GM19043 (cell line): ENCODE measurements around the gene ALDH1A3.

Experiments used
- ATAC-seq: cut with Tn5 transposase; IDR thresholded peaks from one replicate; pipeline ENCODE4 v1.9.1; 2021; ENCODE audit warnings: low read depth; ENCODE audit not compliant: unreplicated experiment

The ALDH1A3 gene

GRCh38 chr15:100923076-100923475, 43.4 kb downstream of the ALDH1A3 start:
- no peak for ATAC-seq

DNA sequence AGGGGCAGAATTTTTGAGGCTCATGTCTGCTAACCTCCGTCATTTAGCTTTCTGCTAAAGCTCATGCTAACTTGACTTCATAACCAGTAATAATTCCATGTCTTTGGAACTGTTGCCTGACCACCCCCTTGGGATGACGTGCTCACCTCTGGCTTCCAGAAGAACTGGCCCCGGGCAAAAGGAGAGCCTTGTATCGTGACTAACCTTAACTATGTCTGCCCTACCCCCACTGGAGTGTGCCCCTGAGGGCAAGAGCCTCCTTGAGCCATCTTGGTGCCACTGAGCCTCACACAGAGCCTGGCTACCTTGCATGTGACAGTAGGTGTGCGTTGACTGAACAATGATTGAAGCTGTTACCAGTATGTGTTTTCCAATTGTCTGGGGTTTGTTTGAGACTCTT, 44.3 kb downstream of the ALDH1A3 start:
- ATAC-seq, result no peak

GRCh38 chr15:100924436-100924835, 44.8 kb downstream of the ALDH1A3 start:
- ATAC-seq, result no peak

DNA sequence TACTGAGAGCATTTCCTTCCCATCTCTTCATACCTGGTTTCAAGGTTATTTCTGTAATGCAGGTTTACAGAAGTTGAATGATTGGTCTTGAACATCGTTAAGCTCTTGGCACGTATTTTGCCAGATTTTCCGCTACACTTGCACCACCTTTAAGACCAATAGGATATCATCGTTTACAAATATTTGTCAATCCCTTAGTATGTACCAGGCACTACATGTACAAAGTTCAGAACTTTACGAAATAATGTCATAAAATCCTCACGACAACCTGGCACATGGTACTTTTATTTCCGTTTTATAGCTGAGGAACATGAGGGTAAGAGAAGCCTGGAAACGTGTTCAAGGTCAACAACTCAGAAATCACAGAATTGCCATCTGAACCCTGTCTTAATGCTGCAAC, 45.8 kb downstream of the ALDH1A3 start:
- ATAC-seq, result no peak

- ATAC-seq, result no peak
Measured at GRCh38 chr15:100926258-100926657, 46.6 kb downstream of the ALDH1A3 start.

DNA sequence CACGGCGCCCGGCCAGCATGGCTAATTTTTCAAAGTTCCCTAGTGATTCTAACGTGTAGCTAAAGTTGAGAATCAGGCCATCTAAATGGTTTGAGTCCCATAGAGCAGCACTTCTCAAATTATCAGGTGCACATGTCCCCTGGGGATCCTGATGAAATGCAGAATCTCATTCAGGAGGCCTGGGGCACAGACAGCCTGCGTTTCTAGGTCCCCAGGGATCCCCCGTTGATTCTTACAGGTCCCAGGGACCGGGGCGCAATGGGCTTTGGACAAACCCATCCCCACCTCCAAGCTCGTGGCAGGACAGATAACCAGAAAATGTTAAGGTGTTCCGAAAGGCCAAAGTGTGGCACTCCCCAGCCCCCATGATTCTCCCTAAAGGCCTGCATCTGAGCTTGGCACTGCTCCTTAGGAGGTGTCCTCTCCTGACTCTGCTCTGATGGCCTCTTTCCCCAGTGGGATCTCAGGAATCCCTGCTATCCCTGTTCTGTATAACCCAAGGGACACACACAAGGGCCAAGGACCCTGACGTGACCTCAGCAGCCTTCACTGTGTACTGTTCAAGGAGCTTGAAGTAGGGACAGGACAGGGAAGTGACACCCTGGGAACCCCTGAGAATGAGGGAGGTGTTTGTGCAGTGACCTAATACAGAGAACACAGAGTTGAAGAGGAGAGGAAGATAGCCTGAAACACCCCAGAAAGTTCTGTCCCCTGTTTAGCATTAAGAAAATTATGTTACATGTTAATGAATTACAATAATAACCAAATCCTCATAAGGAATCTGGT, 47.5 kb downstream of the ALDH1A3 start:
- ATAC-seq, result peak; percentile 44

GRCh38 chr15:100928632-100929280, 49.1 kb downstream of the ALDH1A3 start:
- ATAC-seq, result no peak

DNA sequence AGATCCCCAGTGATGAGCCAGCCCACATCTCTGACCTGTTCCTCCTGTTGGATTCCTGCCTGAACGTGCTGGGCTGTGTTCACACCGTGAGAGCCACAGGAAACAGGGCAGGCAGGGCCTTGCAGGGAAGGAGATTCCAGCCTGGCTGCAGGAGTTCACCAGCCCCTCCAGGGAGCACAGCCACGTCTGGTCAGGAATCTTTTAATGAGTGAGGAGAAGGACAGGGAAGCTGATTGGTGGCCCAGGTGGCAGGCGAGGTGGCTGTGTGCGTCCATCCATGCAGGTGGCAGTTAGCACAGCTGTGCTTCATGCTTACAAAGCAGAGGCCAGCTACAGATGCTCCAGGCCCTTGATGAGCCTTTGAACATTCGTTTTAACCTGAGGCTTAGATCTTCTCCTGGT, 50.0 kb downstream of the ALDH1A3 start:
- ATAC-seq, result peak; percentile 38

DNA sequence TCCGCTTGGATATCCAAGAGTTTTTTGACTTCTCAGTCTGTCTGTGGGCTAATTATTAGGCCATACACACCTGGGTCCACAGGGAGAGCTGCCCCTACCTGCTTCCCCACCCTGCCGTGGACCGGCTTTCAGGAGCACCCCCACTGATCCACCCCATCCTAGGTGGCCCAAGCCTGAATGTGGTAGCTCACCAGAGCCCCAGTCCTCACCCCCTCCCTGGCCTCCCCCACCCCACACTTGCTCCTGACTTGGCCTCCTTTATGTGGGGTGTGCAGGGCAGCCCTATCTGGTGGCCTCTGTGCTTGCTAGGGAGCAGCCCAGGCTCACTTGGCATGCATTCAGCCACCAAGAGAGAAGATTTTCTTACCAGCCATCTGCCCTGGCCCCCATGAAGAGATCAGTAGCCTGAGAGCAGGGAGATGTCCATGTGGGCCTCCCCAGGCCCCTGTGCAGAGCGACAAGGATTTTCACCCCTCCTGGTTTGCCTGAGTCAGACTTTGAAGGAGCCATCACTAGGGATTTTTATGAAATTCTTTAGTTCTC, 50.7 kb downstream of the ALDH1A3 start:
- ATAC-seq, result no peak

DNA sequence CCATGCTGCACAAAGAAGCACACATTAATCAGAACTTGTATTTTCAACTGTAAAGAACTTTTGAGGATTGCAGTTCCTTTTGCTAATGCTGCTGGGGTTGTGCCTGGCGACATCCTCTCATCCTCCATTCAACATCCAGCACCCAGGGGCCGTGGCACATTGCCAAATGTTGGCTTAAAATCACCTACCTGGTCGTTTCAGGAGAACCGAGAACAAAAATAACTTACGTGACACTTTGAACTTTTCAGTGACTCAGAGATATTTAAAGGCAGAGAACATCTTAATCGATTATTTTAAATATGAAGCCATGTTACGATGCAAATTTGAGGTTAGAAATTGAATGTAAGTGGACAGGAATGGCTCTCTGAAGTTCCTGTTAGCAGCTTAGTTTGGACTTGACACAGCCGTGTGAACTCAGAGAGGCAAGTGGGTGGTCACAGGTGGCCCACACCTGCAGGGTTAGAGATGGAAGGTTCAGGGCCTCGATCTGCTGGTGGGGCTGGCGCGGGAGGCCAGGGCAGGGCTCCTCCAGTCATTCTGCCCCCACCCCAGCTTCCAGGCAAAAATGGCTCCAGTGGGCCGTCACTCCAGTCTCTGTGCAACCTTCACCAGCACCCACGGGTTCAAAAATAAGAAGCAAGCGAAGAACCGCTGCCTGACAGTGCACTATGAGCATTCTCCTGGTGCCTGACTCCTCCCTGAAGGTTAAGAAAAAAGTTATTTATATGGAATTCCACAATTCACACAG, 51.7 kb downstream of the ALDH1A3 start:
- peak; percentile 40 for ATAC-seq

DNA sequence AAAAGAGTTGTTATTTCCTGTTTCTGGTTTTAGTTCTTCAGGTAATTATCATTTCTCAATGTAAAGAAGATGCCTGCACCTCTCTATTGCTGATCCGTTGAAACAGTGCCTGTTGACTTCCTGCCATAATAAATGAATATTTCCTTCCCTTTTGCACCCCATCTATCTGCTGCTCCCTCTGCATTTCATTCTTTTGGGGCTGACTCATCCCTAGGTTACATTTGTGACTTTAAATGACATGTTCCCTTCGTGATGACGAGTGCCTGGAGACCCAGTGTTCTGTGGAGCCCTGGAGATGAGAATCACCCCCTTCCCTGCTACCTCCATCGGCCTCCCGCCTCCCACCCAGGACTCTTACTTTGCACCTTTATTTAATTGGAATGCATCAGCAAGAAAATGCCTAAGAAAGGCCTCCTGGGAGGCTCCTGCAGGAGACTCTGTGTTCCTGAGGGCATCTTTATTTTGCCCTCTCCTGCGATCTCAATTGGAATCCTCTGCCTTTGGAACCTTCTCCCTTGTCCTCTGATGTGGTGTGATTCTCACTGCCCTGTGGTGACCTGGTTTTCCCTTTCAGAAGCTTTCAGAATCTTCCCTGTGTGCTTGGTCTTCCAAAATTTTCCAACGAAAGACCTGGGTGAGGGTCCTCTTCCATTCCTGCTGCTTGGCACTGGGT, 53.2 kb downstream of the ALDH1A3 start:
- no peak for ATAC-seq

- ATAC-seq, result no peak
Measured at GRCh38 chr15:100934166-100934565, 54.5 kb downstream of the ALDH1A3 start.

DNA sequence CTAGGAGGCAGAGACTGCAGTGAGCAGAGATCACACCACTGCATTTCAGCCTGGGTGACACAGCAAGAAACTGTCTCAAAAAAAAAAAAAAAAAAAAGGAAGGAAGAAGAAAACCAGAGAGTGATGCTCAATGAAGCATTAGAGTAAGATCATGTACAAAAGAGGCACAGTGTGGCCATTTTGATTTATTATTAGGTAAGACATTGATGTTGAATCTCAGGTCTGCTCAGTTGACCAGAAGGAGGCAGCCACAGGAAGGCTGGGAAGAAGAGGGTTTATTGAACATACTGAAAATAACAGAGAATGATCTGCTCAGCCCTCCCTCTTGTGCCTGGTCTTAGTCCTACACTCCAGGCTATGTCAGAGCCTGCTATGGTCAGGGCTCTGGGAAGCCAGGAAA, 55.1 kb downstream of the ALDH1A3 start:
- peak; percentile 23 for ATAC-seq

- no peak for ATAC-seq
Measured at GRCh38 chr15:100937171-100937570, 57.5 kb downstream of the ALDH1A3 start.

GRCh38 chr15:100939791-100940190, 60.2 kb downstream of the ALDH1A3 start:
- ATAC-seq, result no peak

- peak; percentile 83 for ATAC-seq
Measured at GRCh38 chr15:100940767-100941379, 61.2 kb downstream of the ALDH1A3 start.

DNA sequence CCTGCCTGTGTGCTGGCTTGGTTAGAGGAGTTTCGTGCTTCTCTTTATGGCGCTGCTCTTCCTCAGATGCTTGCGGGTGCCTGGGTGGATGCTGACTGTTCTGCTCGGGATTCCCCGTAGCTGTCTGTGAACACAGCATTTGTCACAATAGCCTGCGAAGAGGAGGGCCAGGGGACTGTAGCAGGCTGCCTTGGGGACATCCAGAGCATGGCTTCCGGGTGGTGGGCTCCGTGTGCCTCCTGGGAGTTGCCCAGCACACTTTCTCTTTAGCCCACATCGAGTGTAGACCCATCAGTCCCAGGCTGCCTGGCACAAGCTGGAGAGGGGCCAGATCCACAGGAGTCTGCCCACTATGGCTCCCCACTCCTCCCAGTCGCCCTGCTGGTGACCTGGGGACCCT, 61.9 kb downstream of the ALDH1A3 start:
- ATAC-seq, result no peak

DNA sequence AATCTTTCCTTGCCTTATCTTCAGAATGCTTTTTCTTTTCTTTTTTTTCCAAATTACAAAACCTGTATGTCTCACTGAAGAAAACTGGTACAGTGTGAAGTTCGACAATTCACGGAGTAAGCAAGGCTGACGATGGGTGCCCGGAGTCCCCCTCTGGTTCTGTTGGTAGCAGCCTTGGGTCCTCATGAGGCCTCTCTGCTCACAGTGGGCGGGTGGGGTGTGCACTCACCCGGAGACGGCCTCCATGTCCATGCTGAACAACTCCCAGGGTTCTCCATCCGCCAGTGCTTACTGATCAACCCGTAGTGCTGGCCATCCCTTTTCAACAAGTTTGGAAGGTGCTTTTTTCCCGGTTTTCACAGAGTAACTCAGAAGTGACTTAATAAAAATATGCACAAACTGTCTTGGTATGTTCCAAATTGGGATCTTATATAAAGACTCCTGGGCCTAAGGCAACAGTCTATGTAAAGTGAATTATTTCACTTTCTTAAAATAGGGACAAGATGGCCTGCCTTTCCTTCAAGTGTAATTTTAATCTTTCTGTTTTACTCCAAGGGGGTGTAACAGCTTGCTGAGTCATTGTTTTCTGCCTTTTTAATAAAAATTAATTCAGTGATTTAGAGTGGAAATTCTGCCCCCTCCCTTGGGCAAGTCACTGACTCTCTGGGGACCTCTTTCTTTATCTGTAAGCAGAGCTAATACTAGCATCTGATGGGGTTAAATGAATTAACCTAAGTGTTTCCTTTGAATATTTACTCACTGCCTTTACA, 63.2 kb downstream of the ALDH1A3 start:
- ATAC-seq, result no peak

- ATAC-seq, result peak; percentile 42
Measured at GRCh38 chr15:100944244-100944895, 64.7 kb downstream of the ALDH1A3 start.
